Panc1 (cell line): Measurements from ENCODE around the gene NFIC. TPM values are rescaled to one million over a fixed set of nuclear protein-coding genes. Genes with fewer than 3 reads are reported as not detected.

Experiments used
- ATAC-seq: fragments of 200-7000 bp; cut with Tn5 transposase; 2 replicates; pipeline ENCODE4 v1.9.1; 2020; ENCODE audit warnings: mild to moderate bottlenecking, moderate library complexity
- BruUV-seq: library from RNA; stranded (reverse); fragments of 400-500 nt; replicated peaks from 2 replicates; lab custom pipeline; 2021; lab: Mats Ljungman, UMichigan
- CTCF ChIA-PET: fragments of 300-600 bp; sonication (Branson Sonifier 250); formaldehyde crosslinking; loops from one replicate; lab custom pipeline; 2022; ENCODE audit warnings: antibody characterized with exemption; lab: Charles Lee
- POLR2A ChIA-PET: fragments of 300-600 bp; sonication (Branson Sonifier 250); formaldehyde crosslinking; loops from one replicate; lab custom pipeline; 2022; ENCODE audit warnings: antibody characterized with exemption; lab: Charles Lee
- DNase-seq: peaks from one replicate; pipeline ENCODE4 v3.0.0-alpha.2; 2010; ENCODE audit warnings: low read depth, low spot score
- H3K27ac ChIP-seq: 2 replicates; pipeline ENCODE4 v1.5.1; 2011; ENCODE audit warnings: mild to moderate bottlenecking, low read length, inconsistent platforms
- H3K27me3 ChIP-seq: fragments of 200-500 bp; sonication (Bioruptor generic); 2 replicates; pipeline ENCODE4 v1.6.0; 2014; ENCODE audit warnings: low read length, inconsistent platforms; ENCODE audit not compliant: control insufficient read depth, insufficient read depth
- H3K36me3 ChIP-seq: fragments of 200-500 bp; sonication (Bioruptor generic); 2 replicates; pipeline ENCODE4 v1.5.1; 2014; ENCODE audit warnings: inconsistent platforms, mild to moderate bottlenecking, low read length, moderate library complexity; ENCODE audit not compliant: control insufficient read depth, insufficient read depth
- H3K4me1 ChIP-seq: 2 replicates; pipeline ENCODE4 v1.5.1; 2011; ENCODE audit warnings: inconsistent platforms, mild to moderate bottlenecking, low read length, moderate library complexity; ENCODE audit not compliant: control insufficient read depth, insufficient read depth
- H3K4me3 ChIP-seq, 2 experiments: 2 replicates each; pipeline ENCODE4 v1.5.1; 2011 to 2012; ENCODE audit warnings: low read depth in 2 of 2, low read length in 2 of 2, mild to moderate bottlenecking in 2 of 2, inconsistent platforms in 1 of 2, moderate library complexity in 1 of 2
- H3K9me3 ChIP-seq: fragments of 200-500 bp; sonication (Bioruptor generic); 2 replicates; pipeline ENCODE4 v1.5.1; 2014; ENCODE audit warnings: low read depth, mild to moderate bottlenecking, inconsistent platforms, low read length, moderate library complexity; ENCODE audit not compliant: control insufficient read depth, insufficient read depth
- CTCF ChIP-seq: fragments of 450-650 bp; IDR thresholded peaks from 2 replicates; pipeline ENCODE4 v1.5.1; 2017; ENCODE audit warnings: mild to moderate bottlenecking
- POLR2AphosphoS5 ChIP-seq: IDR thresholded peaks from 2 replicates; pipeline ENCODE4 v1.6.1; 2012; ENCODE audit warnings: mild to moderate bottlenecking, low read depth, low read length, moderate library complexity
- REST ChIP-seq, 2 experiments: IDR thresholded peaks; 2 replicates each; pipeline ENCODE4 v1.6.1; 2011 to 2012; ENCODE audit warnings: low read depth in 2 of 2, control low read depth in 1 of 2, low read length in 1 of 2, mild to moderate bottlenecking in 1 of 2, moderate library complexity in 1 of 2; ENCODE audit not compliant: insufficient read depth in 1 of 2
- SIN3A ChIP-seq: IDR thresholded peaks from 2 replicates; pipeline ENCODE4 v1.6.1; 2012; ENCODE audit warnings: low read depth, mild to moderate bottlenecking, low read length, moderate library complexity, borderline replicate concordance; ENCODE audit not compliant: insufficient read depth
- TCF7L2 ChIP-seq: IDR thresholded peaks from 2 replicates; pipeline ENCODE4 v1.6.1; 2011; ENCODE audit warnings: mild to moderate bottlenecking, low read depth, low read length, inconsistent platforms
- in situ Hi-C: cut with HindIII; loops from 2 replicates; pipeline ENCODE4 v1.10.0; 2016; ENCODE audit warnings: low sequenced_read_pairs, low pct_unique_long_range_greater_than_20kb
- intact Hi-C: fragments of 100-400 bp; cut with micrococcal nuclease; formaldehyde crosslinking; loops from one replicate; pipeline ENCODE4 v1.10.0; 2022; ENCODE audit not compliant: unreplicated experiment
- total RNA-seq: library from RNA; stranded (reverse); gene quantifications from one replicate; pipeline ENCODE4 v1.2.1, GENCODE V29; 2021; ENCODE audit not compliant: unreplicated experiment

The NFIC gene
- total RNA-seq, 1 experiment from 2014 or later: 120 TPM

- no peaks in the 10 kb centered on the region for H3K9me3 ChIP-seq
- TF ChIP-seq SIN3A: no peak
- no peak for TF ChIP-seq POLR2AphosphoS5
- no peak for TF ChIP-seq TCF7L2
- no peak for TF ChIP-seq CTCF
- no peak for TF ChIP-seq REST (IDR thresholded peaks at IDR 0.05; ENCODE audit: insufficient read depth in 1 of 2, low read depth in 2 of 2, low read length in 1 of 2)
- no peak for DNase-seq
- no peak overlapping the region for H3K27ac ChIP-seq
- ATAC-seq: peak; percentile 89
- ChIA-PET POLR2A (no interaction called here), CTCF (no interaction called here)
- H3K36me3 ChIP-seq: no peaks in the 10 kb centered on the region
- in situ Hi-C loops (no loop called here), intact Hi-C loops (no loop called here)
- no peak overlapping the region for H3K4me3 ChIP-seq
- BruUV-seq: no TSS peak
- H3K27me3 ChIP-seq: no peaks in the 10 kb centered on the region
- no peaks in the 10 kb centered on the region for H3K4me1 ChIP-seq
Measured at GRCh38 chr19:3494051-3494450, 127.7 kb downstream of the NFIC start.

- BruUV-seq: no TSS peak
- DNase-seq (no peak), ATAC-seq (no peak)
- Histone ChIP-seq H3K4me1 (no peaks in the 10 kb centered on the region), H3K27ac (no peak overlapping the region), H3K36me3 (no peaks in the 10 kb centered on the region), H3K9me3 (no peaks in the 10 kb centered on the region), H3K4me3 (no peak overlapping the region), H3K27me3 (no peaks in the 10 kb centered on the region)
- in situ Hi-C loops (no loop called here), intact Hi-C loops (no loop called here)
- ChIA-PET CTCF (no interaction called here), POLR2A (no interaction called here)
- TF ChIP-seq POLR2AphosphoS5 (no peak), SIN3A (no peak), CTCF (no peak), TCF7L2 (no peak), REST (IDR thresholded peaks at IDR 0.05; ENCODE audit: insufficient read depth in 1 of 2, low read depth in 2 of 2, low read length in 1 of 2) (no peak)
Measured at GRCh38 chr19:3494559-3494958, 128.2 kb downstream of the NFIC start.
